HFF-Myc (cell line): ENCODE results near the gene ATN1.

ENCODE experiments used
- DNase-seq: peaks from one replicate; pipeline ENCODE4 v3.0.0-alpha.2; 2011; ENCODE audit warnings: low read depth; ENCODE audit errors: extremely low read depth
- H3K4me3 ChIP-seq: replicated peaks from 2 replicates; pipeline ENCODE4 v1.5.1; 2011; ENCODE audit warnings: low read depth, mild to moderate bottlenecking, control low read depth, low read length
- TF ChIP-seq, protein P1 (sequence below): IDR thresholded peaks from 2 replicates; pipeline ENCODE4 v1.5.1; 2012; ENCODE audit warnings: mild to moderate bottlenecking, low read depth, low read length, control low read depth; ENCODE audit errors: missing control alignments

Gene ATN1

GRCh38 chr12:6965026-6965661, 37.4 kb downstream of the ATN1 start:
- H3K4me3 ChIP-seq: no peak overlapping the region
- peak; percentile 78 for DNase-seq
- TF ChIP-seq, protein P1, sequence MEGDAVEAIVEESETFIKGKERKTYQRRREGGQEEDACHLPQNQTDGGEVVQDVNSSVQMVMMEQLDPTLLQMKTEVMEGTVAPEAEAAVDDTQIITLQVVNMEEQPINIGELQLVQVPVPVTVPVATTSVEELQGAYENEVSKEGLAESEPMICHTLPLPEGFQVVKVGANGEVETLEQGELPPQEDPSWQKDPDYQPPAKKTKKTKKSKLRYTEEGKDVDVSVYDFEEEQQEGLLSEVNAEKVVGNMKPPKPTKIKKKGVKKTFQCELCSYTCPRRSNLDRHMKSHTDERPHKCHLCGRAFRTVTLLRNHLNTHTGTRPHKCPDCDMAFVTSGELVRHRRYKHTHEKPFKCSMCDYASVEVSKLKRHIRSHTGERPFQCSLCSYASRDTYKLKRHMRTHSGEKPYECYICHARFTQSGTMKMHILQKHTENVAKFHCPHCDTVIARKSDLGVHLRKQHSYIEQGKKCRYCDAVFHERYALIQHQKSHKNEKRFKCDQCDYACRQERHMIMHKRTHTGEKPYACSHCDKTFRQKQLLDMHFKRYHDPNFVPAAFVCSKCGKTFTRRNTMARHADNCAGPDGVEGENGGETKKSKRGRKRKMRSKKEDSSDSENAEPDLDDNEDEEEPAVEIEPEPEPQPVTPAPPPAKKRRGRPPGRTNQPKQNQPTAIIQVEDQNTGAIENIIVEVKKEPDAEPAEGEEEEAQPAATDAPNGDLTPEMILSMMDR: peak; percentile 91

GRCh38 chr12:6965714-6966113, 38.0 kb downstream of the ATN1 start:
- no peak overlapping the region for H3K4me3 ChIP-seq
- TF ChIP-seq, protein P1: no peak
- DNase-seq: no peak

GRCh38 chr12:6966351-6966750, 38.6 kb downstream of the ATN1 start:
- TF ChIP-seq, protein P1: no peak
- DNase-seq: no peak
- H3K4me3 ChIP-seq: no peak overlapping the region

GRCh38 chr12:6967651-6968100, 39.9 kb downstream of the ATN1 start:
- TF ChIP-seq, protein P1: no peak
- DNase-seq: no peak
- H3K4me3 ChIP-seq: peak overlapping the region; percentile 97

DNA sequence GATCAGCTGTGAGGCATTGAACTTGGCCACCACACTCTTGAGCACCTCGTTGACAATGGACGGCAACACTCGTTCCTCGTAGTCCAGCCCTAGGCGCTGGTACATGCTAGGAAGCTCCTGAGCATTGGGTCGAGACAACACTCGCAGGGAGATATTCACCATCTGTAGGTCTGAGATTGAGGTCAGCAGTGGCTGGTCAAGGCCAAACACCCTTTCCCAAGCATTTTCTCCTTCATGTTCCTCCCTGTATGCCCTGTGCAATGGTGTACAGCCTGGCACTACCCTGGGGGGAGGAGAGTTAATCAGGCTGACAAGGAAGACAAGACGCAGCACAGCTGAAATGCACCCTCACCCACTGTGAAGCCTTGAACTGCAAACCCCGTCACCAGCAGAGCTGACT, 40.7 kb downstream of the ATN1 start:
- peak overlapping the region; percentile 97 for H3K4me3 ChIP-seq
- DNase-seq: no peak
- TF ChIP-seq, protein P1: no peak

GRCh38 chr12:6970096-6970527, 42.4 kb downstream of the ATN1 start:
- peak overlapping the region; percentile 97 for H3K4me3 ChIP-seq
- TF ChIP-seq, protein P1: no peak
- DNase-seq: no peak

DNA sequence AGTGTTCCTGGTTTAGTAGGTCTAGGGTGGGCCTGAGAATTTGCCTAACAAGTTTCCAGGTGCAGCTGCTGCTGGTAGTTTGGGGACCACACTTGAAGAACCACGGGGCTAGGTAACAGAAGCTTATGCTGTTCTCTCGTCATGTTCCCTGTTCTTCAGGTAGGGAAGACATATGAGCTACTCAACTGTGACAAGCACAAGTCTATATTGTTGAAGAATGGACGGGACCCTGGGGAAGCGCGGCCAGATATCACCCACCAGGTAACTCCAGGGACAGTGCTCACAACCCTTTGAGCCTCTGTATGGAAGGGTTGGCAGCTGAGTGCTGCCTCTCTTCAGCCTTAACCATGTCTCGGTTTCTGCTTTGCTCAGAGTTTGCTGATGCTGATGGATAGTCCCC, 46.4 kb downstream of the ATN1 start:
- DNase-seq: no peak
- no peak overlapping the region for H3K4me3 ChIP-seq
- TF ChIP-seq, protein P1: no peak
